K562 (cell line): ENCODE results near the gene XPO4. TPM values are rescaled to one million over a fixed set of nuclear protein-coding genes. Genes with fewer than 3 reads are reported as not detected.

Experiments used
- ATF1 ChIP-seq, 2 experiments: fragments of 450-650 bp in 1 of 2; IDR thresholded peaks; 2 replicates each; pipeline ENCODE4 v1.6.1; 2016; ENCODE audit warnings: missing compliant biosample characterization in 1 of 2, missing genetic modification characterization in 1 of 2
- DMBX1 ChIP-seq: fragments of 250-450 bp; sonication (Bioruptor Pico); IDR thresholded peaks from 2 replicates; pipeline ENCODE4 v1.8.0; 2022; ENCODE audit warnings: inconsistent platforms, mild to moderate bottlenecking, moderate library complexity, borderline replicate concordance
- NFYB ChIP-seq: IDR thresholded peaks from 2 replicates; pipeline ENCODE4 v1.6.1; 2011; ENCODE audit warnings: mild to moderate bottlenecking, moderate library complexity; ENCODE audit not compliant: insufficient read length; ENCODE audit errors: extremely low read depth
- TCF7L2 ChIP-seq: fragments of 150-350 bp; IDR thresholded peaks from 2 replicates; pipeline ENCODE4 v1.6.1; 2016; ENCODE audit warnings: low read depth, mild to moderate bottlenecking, low read length, moderate library complexity
- polyA plus RNA-seq, 8 experiments: library from polyadenylated mRNA; depleted of rRNA in 4 of 8; stranded (reverse) in 5 of 8; unstranded in 3 of 8; fragments of >200 nt; fragmentation: Nextera tagmentation in 2 of 8; fragmentation: Illumina TruSeq in 1 of 8; extraction: Ambion mirVana in 2 of 8; extraction: Trizol in 1 of 8; gene quantifications; 2 replicates each; pipeline versions ENCODE4 v1.2.1 to v1.2.3, GENCODE V29; 2011 to 2014; ENCODE audit warnings: inconsistent platforms in 1 of 8, missing spikeins in 1 of 8
- total RNA-seq, 7 experiments: library from RNA; depleted of rRNA in 6 of 7; stranded (reverse); fragments of >200 nt in 6 of 7; fragmentation: Illumina TruSeq in 2 of 7; extraction: Trizol in 2 of 7; gene quantifications; 2 replicates each; pipeline versions ENCODE4 v1.2.1 to v1.2.3, GENCODE V29; 2011 to 2021; ENCODE audit warnings: low replicate concordance in 1 of 7
- TF ChIP-seq, protein P1 (sequence below), 2 experiments: fragments of 450-650 bp; formaldehyde crosslinking in 1 of 2; IDR thresholded peaks; 2 replicates each; pipeline versions ENCODE4 v1.4.0 to v1.6.1; 2014 to 2020; ENCODE audit warnings: mild to moderate bottlenecking in 2 of 2, borderline replicate concordance in 1 of 2, low read depth in 1 of 2
- TF ChIP-seq, protein P2 (sequence below), 3 experiments: IDR thresholded peaks in 2 of 3; conservative IDR thresholded peaks in 1 of 3; 2 replicates each; pipeline ENCODE4 v1.5.1; 2011 to 2012; ENCODE audit warnings: low read length in 3 of 3, mild to moderate bottlenecking in 3 of 3, control low read depth in 2 of 3, improper control_type of control experiment in 1 of 3, inconsistent platforms in 1 of 3, low read depth in 1 of 3, mixed read lengths in 1 of 3, moderate library complexity in 1 of 3; ENCODE audit not compliant: insufficient read depth in 2 of 3
- TF ChIP-seq, protein P3 (sequence below): fragments of 250-450 bp; sonication (Bioruptor Pico); IDR thresholded peaks from 2 replicates; pipeline ENCODE4 v1.5.0; 2021

The XPO4 gene
- total and polyA plus RNA-seq, 9 of the 15 experiments (the other 6 are each of a cell fraction or from before 2014, with no cell fraction given): 5.5 to 25.1 (median 17.5) TPM

DNA sequence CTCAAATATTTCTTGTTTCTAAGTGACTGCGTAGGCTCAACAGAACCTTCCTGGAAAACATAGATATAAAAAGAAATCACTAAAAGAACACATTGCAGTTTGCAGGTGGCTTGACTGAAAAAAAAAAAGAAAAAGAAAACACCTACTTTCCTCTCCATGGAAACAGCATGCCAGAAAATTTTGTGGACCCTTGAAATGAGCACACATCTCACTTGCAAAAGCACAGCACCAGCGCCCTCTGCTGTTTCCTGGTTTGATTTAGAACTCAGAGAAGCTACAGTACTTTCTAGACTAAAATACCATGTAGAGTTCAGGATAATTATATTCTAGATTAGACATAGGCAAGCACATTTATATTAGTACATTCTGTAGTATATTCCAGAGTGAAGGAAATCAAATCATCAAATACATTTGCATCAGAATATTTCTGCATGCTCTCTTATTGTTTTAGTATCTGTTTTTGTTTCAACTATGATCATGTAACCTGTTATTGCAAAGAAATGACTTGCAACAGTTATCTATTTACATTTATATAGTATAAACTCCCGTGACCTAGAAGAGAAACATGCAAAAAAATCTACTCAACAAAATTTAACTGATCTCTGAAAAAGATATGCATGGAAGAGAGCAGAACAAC is 22.3 kb upstream of the XPO4 start (continued):
- TF ChIP-seq, protein P1, sequence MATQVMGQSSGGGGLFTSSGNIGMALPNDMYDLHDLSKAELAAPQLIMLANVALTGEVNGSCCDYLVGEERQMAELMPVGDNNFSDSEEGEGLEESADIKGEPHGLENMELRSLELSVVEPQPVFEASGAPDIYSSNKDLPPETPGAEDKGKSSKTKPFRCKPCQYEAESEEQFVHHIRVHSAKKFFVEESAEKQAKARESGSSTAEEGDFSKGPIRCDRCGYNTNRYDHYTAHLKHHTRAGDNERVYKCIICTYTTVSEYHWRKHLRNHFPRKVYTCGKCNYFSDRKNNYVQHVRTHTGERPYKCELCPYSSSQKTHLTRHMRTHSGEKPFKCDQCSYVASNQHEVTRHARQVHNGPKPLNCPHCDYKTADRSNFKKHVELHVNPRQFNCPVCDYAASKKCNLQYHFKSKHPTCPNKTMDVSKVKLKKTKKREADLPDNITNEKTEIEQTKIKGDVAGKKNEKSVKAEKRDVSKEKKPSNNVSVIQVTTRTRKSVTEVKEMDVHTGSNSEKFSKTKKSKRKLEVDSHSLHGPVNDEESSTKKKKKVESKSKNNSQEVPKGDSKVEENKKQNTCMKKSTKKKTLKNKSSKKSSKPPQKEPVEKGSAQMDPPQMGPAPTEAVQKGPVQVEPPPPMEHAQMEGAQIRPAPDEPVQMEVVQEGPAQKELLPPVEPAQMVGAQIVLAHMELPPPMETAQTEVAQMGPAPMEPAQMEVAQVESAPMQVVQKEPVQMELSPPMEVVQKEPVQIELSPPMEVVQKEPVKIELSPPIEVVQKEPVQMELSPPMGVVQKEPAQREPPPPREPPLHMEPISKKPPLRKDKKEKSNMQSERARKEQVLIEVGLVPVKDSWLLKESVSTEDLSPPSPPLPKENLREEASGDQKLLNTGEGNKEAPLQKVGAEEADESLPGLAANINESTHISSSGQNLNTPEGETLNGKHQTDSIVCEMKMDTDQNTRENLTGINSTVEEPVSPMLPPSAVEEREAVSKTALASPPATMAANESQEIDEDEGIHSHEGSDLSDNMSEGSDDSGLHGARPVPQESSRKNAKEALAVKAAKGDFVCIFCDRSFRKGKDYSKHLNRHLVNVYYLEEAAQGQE (IDR thresholded peaks at IDR 0.05; ENCODE audit: borderline replicate concordance): peak; percentile 64; the same call in 1 of the 2 replicates
- TF ChIP-seq, protein P1 (CRISPR knock-in tag; IDR thresholded peaks at IDR 0.05; ENCODE audit: low read depth): no peak
- TF ChIP-seq ATF1 (CRISPR knock-in tag; IDR thresholded peaks at IDR 0.05) (no peak), ATF1 (tag; IDR thresholded peaks at IDR 0.05) (no peak), TCF7L2 (no peak), DMBX1 (CRISPR knock-in tag) (no peak), NFYB (no peak)
- TF ChIP-seq, protein P2, sequence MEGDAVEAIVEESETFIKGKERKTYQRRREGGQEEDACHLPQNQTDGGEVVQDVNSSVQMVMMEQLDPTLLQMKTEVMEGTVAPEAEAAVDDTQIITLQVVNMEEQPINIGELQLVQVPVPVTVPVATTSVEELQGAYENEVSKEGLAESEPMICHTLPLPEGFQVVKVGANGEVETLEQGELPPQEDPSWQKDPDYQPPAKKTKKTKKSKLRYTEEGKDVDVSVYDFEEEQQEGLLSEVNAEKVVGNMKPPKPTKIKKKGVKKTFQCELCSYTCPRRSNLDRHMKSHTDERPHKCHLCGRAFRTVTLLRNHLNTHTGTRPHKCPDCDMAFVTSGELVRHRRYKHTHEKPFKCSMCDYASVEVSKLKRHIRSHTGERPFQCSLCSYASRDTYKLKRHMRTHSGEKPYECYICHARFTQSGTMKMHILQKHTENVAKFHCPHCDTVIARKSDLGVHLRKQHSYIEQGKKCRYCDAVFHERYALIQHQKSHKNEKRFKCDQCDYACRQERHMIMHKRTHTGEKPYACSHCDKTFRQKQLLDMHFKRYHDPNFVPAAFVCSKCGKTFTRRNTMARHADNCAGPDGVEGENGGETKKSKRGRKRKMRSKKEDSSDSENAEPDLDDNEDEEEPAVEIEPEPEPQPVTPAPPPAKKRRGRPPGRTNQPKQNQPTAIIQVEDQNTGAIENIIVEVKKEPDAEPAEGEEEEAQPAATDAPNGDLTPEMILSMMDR (IDR thresholded peaks at IDR 0.05 in 2 of 3, conservative IDR thresholded peaks at IDR 0.05 in 1 of 3; ENCODE audit: insufficient read depth in 2 of 3, low read depth in 1 of 3, low read length in 3 of 3): peak; percentile 62 to 77 (median 70)
- TF ChIP-seq, protein P3, sequence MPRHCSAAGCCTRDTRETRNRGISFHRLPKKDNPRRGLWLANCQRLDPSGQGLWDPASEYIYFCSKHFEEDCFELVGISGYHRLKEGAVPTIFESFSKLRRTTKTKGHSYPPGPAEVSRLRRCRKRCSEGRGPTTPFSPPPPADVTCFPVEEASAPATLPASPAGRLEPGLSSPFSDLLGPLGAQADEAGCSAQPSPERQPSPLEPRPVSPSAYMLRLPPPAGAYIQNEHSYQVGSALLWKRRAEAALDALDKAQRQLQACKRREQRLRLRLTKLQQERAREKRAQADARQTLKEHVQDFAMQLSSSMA (CRISPR knock-in tag): no peak
